SIG-M5 (cell line): ENCODE measurements around the gene BTN3A1.
"Not testable (repeated sequence)": the region's sequence is repeated elsewhere in the genome, so short reads cannot be mapped to it uniquely, and the experiment has no call there.

Source experiments
- DNase-seq: peaks from one replicate; lab custom pipeline; 2025; lab: John Stamatoyannopoulos, UW

The BTN3A1 gene

GRCh38 chr6:26441977-26442376, 39.9 kb downstream of the BTN3A1 start:
- DNase-seq = no peak

DNA sequence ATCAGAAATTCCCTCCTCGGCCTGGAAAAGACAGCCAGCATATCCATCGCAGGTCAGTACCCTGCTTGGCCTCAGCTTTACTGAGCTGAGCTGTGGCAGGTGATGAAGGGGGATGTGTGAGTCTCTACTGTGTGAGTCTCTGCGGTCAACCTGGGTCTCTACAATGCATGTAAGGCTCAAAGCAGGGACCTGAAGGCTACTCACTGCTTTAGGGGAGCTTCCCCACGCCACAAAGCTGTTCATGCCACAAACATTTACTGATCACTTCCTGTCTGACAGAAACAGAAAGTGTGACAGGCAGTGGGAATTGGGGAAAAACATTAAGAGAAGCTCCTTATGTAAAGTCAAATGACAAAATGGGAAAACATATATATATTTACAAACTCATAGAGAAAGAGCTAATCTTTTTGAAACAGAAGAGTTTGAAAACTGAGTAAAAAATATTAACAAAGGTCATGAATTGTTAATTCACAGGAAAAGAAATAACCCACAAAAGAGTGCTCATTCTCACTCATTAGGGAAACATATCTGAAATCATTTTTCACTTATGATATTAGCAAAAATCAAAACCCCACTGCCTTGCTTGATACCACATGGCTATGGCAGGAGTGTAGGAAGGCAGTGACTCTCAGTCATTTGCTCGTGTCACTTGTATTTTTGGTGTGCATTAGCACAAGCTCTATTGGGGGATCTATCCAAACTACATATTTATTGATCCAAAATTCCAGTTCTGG, 44.0 kb downstream of the BTN3A1 start:
- no peak for DNase-seq

- no peak for DNase-seq
These were observed 45.2 kb downstream of the BTN3A1 start for GRCh38 chr6:26447257-26447656.

DNA sequence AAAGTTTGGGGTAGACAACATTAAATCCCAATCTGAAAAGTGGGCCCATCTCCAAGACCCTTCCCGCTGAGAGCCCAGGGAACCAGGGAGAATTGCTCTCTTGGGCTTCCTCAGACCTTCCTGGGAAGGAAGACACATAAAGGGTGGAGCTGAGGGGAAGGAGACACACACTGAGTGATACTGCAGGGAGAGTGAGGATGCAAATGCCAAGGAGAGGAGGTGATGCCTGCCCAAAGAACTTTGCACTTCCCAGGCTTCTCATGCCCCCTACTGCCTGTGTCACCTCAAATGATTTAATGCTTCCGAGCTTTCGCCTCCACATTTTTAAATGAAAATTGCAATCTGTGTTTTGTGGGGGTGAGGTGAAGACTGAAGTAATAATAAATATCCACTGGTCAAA, 48.2 kb downstream of the BTN3A1 start:
- no peak for DNase-seq

GRCh38 chr6:26452631-26453235, 50.7 kb downstream of the BTN3A1 start:
- no peak for DNase-seq

DNA sequence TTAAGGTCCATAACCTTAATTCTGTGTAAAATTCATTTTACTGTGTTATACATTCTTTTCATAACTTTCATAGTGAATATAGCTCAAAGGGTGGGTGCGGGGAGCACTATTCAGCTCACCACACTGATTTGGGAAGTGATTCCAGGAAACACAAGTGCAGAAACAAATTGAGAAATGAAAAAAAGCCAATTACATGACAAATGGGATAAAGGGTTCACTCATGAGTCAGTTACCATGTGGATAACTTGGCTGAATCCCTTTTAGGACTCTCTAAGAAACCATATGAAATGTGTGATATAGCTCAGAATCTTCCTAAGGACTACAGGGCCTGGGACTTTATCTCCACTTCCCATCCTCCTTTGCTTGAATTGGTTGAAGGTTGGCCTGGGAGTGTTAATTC, 52.6 kb downstream of the BTN3A1 start:
- no peak for DNase-seq

DNA sequence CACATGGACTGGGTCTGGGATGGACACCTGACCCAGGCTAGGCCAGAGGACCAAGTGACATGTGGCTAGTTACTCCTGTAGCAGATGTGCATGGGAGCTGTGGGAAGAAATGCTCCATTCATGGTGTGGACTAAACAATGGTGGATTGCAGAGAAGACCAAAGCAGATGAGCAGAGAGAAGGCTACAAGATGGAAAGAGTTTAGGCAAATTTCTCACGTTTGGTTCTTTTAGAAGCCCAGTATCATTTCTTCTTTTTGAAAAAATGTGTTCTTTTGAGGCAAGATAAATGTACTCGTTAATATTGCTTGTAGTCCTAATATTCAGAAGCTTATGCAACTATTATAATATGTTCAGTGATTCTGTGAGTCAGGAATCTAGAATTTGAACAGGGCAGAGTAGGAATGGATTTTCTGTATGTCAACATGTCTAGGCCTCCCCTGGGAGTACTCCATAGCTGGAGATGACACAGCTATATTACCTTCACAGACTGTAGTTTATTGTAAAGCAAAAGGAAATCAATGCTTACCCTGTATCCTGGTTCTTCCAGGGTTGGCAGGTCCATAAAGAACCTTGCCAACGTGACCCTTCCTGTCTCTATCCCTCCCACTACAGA, 53.4 kb downstream of the BTN3A1 start:
- DNase-seq = no peak

GRCh38 chr6:26457264-26457805, 55.3 kb downstream of the BTN3A1 start:
- DNase-seq = no peak

DNA sequence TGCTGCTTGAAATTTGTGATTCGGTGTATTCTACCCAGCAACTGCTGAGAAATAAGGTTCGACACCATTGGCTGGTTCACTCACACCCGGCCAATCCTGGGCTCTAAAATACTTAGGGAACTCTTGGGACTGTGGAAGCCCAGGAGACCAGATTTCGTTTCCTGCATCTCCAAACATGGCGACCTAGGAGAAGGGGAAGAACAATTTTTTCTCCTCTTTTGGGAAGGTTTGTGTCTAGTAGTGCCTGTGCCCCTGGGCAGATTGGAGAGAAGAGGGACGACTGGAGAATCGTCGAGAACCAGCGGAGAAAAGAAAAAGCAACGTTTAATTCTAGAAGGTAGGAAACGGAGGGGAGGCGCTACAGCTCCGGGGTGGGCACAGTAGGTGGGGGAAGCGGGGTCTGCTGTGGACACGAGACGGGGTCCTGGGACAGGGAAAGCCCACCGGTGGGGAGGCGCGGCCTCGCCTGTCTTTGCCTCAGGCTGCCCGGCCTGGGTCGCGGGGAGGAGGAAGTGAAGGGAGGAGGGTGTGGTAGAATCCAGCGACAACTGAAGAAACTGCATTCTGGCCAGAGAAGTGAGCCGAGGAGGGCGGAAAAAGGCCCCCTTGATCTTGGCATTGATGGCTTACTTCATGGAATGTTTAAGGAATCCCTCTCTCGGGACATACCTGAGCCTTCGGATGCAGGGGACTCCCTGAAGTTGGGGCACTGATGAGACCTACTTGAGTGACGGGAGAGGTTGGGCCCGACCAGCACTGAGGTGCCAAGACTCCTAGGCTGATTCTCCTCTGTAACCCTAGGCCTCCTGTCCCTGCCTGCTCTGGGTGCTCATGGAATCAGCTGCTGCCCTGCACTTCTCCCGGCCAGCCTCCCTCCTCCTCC, 56.0 kb downstream of the BTN3A1 start, which contains the start of gene BTN2A1:
BTN2A1 (plus strand) TSS at position 150 of the 883 bp plus-strand sequence; CDS start at position 832, 682 bp downstream.
- DNase-seq = peak; percentile 42

- DNase-seq = no peak
These were observed 57.1 kb downstream of the BTN3A1 start for GRCh38 chr6:26459023-26459810.

GRCh38 chr6:26461353-26461752, 59.3 kb downstream of the BTN3A1 start:
- DNase-seq = not testable (repeated sequence)

GRCh38 chr6:26464014-26464413, 61.9 kb downstream of the BTN3A1 start:
- DNase-seq = no peak

GRCh38 chr6:26464416-26465131, 62.5 kb downstream of the BTN3A1 start:
- DNase-seq = no peak
